ENCODE results near the gene ICE2. TPM values are rescaled to one million over a fixed set of nuclear protein-coding genes. Genes with fewer than 3 reads are reported as not detected.
A peak's percentile ranks its signal among the peaks of the same experiment; 100 is the strongest.

Gene ICE2
- total RNA-seq, 2 experiments from 2014 or later = 71.4 to 76.3 TPM

DNA sequence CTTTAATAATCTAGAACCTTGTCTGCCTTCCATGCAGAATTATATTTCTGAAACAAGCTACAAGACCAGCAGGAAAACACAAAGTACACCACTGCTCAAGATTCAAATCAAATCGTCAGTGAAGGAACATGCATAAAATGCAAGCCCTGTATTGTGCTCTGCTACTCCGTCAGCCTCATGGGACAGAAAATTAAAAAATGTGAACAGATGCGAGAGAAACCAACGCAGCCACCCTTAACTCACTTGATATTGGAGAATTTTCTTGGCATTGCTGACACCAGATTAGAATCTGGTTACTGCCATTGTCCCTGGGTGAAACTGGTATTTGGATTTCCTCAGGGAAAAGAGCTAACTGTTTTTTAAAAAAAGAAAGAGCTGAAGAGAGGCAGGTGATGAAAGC, 104.7 kb downstream of the ICE2 start:
- Mint-ChIP-seq H3K27ac (no peak overlapping the region), H3K4me1 (ENCODE audit: low read depth) (peaks cover 2% of the 10 kb centered on the region), H3K4me3 (no peak overlapping the region), H3K9me3 (ENCODE audit: insufficient read depth) (no peaks in the 10 kb centered on the region), H3K36me3 (ENCODE audit: low read depth) (peaks cover 60% of the 10 kb centered on the region), H3K27me3 (ENCODE audit: low read depth) (no peaks in the 10 kb centered on the region)
- ATAC-seq (no peak), DNase-seq (no peak)
- ChIA-PET CTCF (interaction anchor here (1.2 to 2.1 kb wide), 3 partner anchors 14 to 147 kb away, joined by 3 to 8 read pairs (median 4); no protein-coding TSS in a partner anchor), POLR2A (interaction anchor here (0.6 kb wide), 1 partner anchor 569 kb away, joined by 5 read pairs; no protein-coding TSS in a partner anchor)

DNA sequence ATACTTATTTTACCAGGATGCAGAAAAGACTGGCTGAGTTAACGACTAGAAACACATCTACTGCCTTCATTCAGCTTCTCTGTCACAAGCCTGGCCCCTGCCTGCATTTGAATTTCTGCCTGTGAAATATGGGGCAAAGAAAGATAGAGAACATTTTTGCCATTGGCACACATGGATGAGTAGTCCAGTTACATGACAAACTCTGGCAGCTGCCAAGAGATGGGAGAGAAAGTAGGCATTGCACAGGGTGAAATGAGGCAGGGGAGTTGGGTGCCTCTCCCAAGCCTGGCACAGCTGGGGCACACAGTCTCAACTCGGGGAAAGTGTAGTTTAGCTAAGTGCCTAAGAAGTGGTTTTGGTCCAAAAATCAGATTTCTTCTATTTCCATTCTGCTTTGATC, 105.2 kb downstream of the ICE2 start:
- no peak for ATAC-seq
- POLR2A ChIA-PET = no interaction called here
- H3K4me1 Mint-ChIP-seq (ENCODE audit: low read depth) = peaks cover 2% of the 10 kb centered on the region
- H3K9me3 Mint-ChIP-seq (ENCODE audit: insufficient read depth) = no peaks in the 10 kb centered on the region
- DNase-seq = no peak
- CTCF ChIA-PET = interaction anchor here (1.2 to 2.1 kb wide), 3 partner anchors 13 to 147 kb away, joined by 3 to 8 read pairs (median 4); no protein-coding TSS in a partner anchor
- no peak overlapping the region for H3K27ac Mint-ChIP-seq
- H3K27me3 Mint-ChIP-seq (ENCODE audit: low read depth) = no peaks in the 10 kb centered on the region
- peaks cover 60% of the 10 kb centered on the region for H3K36me3 Mint-ChIP-seq (ENCODE audit: low read depth)
- no peak overlapping the region for H3K4me3 Mint-ChIP-seq

- POLR2A ChIA-PET = no interaction called here
- no peak for ATAC-seq
- Mint-ChIP-seq H3K9me3 (ENCODE audit: insufficient read depth) (no peaks in the 10 kb centered on the region), H3K4me1 (ENCODE audit: low read depth) (peaks cover 2% of the 10 kb centered on the region), H3K27ac (peak overlapping the region; percentile 24), H3K36me3 (ENCODE audit: low read depth) (peaks cover 63% of the 10 kb centered on the region), H3K27me3 (ENCODE audit: low read depth) (no peaks in the 10 kb centered on the region), H3K4me3 (no peak overlapping the region)
- DNase-seq = no peak
- CTCF ChIA-PET = interaction anchor here (1.2 to 2.1 kb wide), 3 partner anchors 13 to 147 kb away, joined by 3 to 8 read pairs (median 4); no protein-coding TSS in a partner anchor
Measured at GRCh38 chr15:60373327-60373726, 105.6 kb downstream of the ICE2 start.

DNA sequence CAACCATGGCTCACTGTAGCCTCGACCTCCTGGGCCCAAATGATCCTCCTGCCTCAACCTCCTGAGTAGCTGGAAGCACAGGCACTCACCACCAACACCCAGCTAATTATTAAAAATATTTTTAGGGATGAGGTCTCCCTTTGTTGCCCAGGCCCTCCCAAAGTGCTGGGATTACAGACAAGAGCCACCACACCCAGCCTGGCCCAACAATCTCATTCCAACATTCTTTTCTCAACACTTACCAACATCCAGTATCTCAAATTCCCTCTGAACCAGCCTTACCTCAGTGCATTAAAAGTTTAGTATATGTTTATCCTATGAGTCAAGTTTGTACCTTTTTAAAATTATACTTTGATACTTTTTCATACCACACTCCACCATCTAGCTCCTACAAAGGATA, 106.2 kb downstream of the ICE2 start:
- no peak overlapping the region for H3K27ac Mint-ChIP-seq
- H3K36me3 Mint-ChIP-seq (ENCODE audit: low read depth) = peaks cover 59% of the 10 kb centered on the region
- peaks cover 2% of the 10 kb centered on the region for H3K4me1 Mint-ChIP-seq (ENCODE audit: low read depth)
- POLR2A ChIA-PET = interaction anchor here (0.6 kb wide), 1 partner anchor 1030 kb away, joined by 4 read pairs; no protein-coding TSS in a partner anchor
- DNase-seq (no peak), ATAC-seq (no peak)
- no peak overlapping the region for H3K4me3 Mint-ChIP-seq
- H3K9me3 Mint-ChIP-seq (ENCODE audit: insufficient read depth) = no peaks in the 10 kb centered on the region
- CTCF ChIA-PET = interaction anchor here (0.7 to 2.1 kb wide), 2 partner anchors 9 to 148 kb away, joined by 3 to 8 read pairs; no protein-coding TSS in a partner anchor
- H3K27me3 Mint-ChIP-seq (ENCODE audit: low read depth) = no peaks in the 10 kb centered on the region

- Mint-ChIP-seq H3K9me3 (ENCODE audit: insufficient read depth) (no peaks in the 10 kb centered on the region), H3K36me3 (ENCODE audit: low read depth) (peaks cover 59% of the 10 kb centered on the region), H3K4me1 (ENCODE audit: low read depth) (peaks cover 2% of the 10 kb centered on the region), H3K4me3 (no peak overlapping the region), H3K27ac (no peak overlapping the region), H3K27me3 (ENCODE audit: low read depth) (no peaks in the 10 kb centered on the region)
- CTCF ChIA-PET = interaction anchor here (0.7 kb wide), 1 partner anchor 9 kb away, joined by 3 read pairs; no protein-coding TSS in a partner anchor
- ATAC-seq (no peak), DNase-seq (no peak)
- POLR2A ChIA-PET = interaction anchor here (0.6 kb wide), 1 partner anchor 1029 kb away, joined by 4 read pairs; no protein-coding TSS in a partner anchor
Measured at GRCh38 chr15:60372227-60372626, 106.7 kb downstream of the ICE2 start.

- ChIA-PET POLR2A (no interaction called here), CTCF (no interaction called here)
- ATAC-seq (no peak), DNase-seq (no peak)
- no peaks in the 10 kb centered on the region for H3K27me3 Mint-ChIP-seq (ENCODE audit: low read depth)
- H3K4me3 Mint-ChIP-seq = no peak overlapping the region
- peaks cover 50% of the 10 kb centered on the region for H3K36me3 Mint-ChIP-seq (ENCODE audit: low read depth)
- peaks cover 2% of the 10 kb centered on the region for H3K4me1 Mint-ChIP-seq (ENCODE audit: low read depth)
- H3K27ac Mint-ChIP-seq = no peak overlapping the region
- no peaks in the 10 kb centered on the region for H3K9me3 Mint-ChIP-seq (ENCODE audit: insufficient read depth)
Measured at GRCh38 chr15:60371175-60372051, 107.5 kb downstream of the ICE2 start.

GRCh38 chr15:60370869-60371136, 108.1 kb downstream of the ICE2 start:
- ATAC-seq (no peak), DNase-seq (no peak)
- Mint-ChIP-seq H3K27me3 (ENCODE audit: low read depth) (no peaks in the 10 kb centered on the region), H3K4me1 (ENCODE audit: low read depth) (peaks cover 2% of the 10 kb centered on the region), H3K4me3 (no peak overlapping the region), H3K27ac (no peak overlapping the region), H3K36me3 (ENCODE audit: low read depth) (peaks cover 49% of the 10 kb centered on the region), H3K9me3 (ENCODE audit: insufficient read depth) (no peaks in the 10 kb centered on the region)
- ChIA-PET CTCF (no interaction called here), POLR2A (no interaction called here)

GRCh38 chr15:60370105-60370868, 108.7 kb downstream of the ICE2 start:
- H3K27me3 Mint-ChIP-seq (ENCODE audit: low read depth) = no peaks in the 10 kb centered on the region
- H3K27ac Mint-ChIP-seq = no peak overlapping the region
- ChIA-PET POLR2A (no interaction called here), CTCF (interaction anchor here (2.2 kb wide), 1 partner anchor 10 kb away, joined by 12 read pairs; no protein-coding TSS in a partner anchor)
- ATAC-seq (no peak), DNase-seq (no peak)
- peaks cover 2% of the 10 kb centered on the region for H3K4me1 Mint-ChIP-seq (ENCODE audit: low read depth)
- H3K9me3 Mint-ChIP-seq (ENCODE audit: insufficient read depth) = no peaks in the 10 kb centered on the region
- peaks cover 47% of the 10 kb centered on the region for H3K36me3 Mint-ChIP-seq (ENCODE audit: low read depth)
- no peak overlapping the region for H3K4me3 Mint-ChIP-seq

DNA sequence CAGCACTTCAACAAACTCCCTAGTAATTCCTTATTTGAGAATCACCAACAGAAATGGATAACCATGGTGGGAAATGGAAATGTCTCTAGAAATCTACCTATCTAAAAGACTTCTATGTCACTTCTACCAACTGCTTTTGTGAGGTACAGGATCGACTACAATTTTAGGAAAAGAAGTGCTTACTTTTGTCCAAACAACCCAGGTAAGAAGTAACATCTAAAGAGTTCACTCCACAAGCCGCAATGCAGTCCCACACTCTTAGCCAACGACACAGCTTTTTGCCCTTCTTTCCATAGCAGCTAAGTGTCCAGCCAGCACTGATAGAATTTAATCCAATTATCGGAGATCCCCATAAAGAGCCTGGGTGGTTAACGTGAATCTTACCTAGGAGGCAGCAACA, 109.2 kb downstream of the ICE2 start:
- H3K4me1 Mint-ChIP-seq (ENCODE audit: low read depth) = peaks cover 2% of the 10 kb centered on the region
- H3K27ac Mint-ChIP-seq = no peak overlapping the region
- no peak for ATAC-seq
- ChIA-PET POLR2A (no interaction called here), CTCF (interaction anchor here (2.2 kb wide), 1 partner anchor 10 kb away, joined by 12 read pairs; no protein-coding TSS in a partner anchor)
- no peak overlapping the region for H3K4me3 Mint-ChIP-seq
- H3K27me3 Mint-ChIP-seq (ENCODE audit: low read depth) = no peaks in the 10 kb centered on the region
- peaks cover 49% of the 10 kb centered on the region for H3K36me3 Mint-ChIP-seq (ENCODE audit: low read depth)
- DNase-seq = no peak
- H3K9me3 Mint-ChIP-seq (ENCODE audit: insufficient read depth) = no peaks in the 10 kb centered on the region

Other genes starting within 250 kb of the ICE2 start
- gene ANXA2, start 81.2 kb downstream of the ICE2 start, total RNA-seq = 100 to 1,000 TPM; 368 to 375 TPM

All from activated CD8-positive, alpha-beta T cell treated with anti-CD3 and anti-CD28 coated beads, Interleukin-2, amount 10 ng/mL, durations not matched to agents 7 days and 5 days (primary cell).